ENCODE data around the gene ACSS2.

The ACSS2 gene

GRCh38 chr20:34876406-34877282, at the start of gene ACSS2:
ACSS2 (plus strand) TSS chr20:34876612; CDS start chr20:34876646, 34 bp downstream.
- DNase-seq (ENCODE audit: low read depth) = peak; percentile 95

- DNase-seq (ENCODE audit: low read depth) = no peak
These were observed 47.2 kb upstream of the ACSS2 start for GRCh38 chr20:34829191-34829590.

- DNase-seq (ENCODE audit: low read depth) = no peak
These were observed 44.5 kb upstream of the ACSS2 start for GRCh38 chr20:34831936-34832335.

- peak; percentile 14 for DNase-seq (ENCODE audit: low read depth)
These were observed 41.9 kb upstream of the ACSS2 start for GRCh38 chr20:34834459-34834893.

GRCh38 chr20:34842143-34842542, 34.3 kb upstream of the ACSS2 start:
- DNase-seq (ENCODE audit: low read depth) = no peak

GRCh38 chr20:34843421-34843820, 33.0 kb upstream of the ACSS2 start:
- no peak for DNase-seq (ENCODE audit: low read depth)

GRCh38 chr20:34848597-34848996, 27.8 kb upstream of the ACSS2 start:
- no peak for DNase-seq (ENCODE audit: low read depth)

- DNase-seq (ENCODE audit: low read depth) = no peak
These were observed 26.6 kb upstream of the ACSS2 start for GRCh38 chr20:34849778-34850177.

GRCh38 chr20:34850969-34851368, 25.4 kb upstream of the ACSS2 start:
- no peak for DNase-seq (ENCODE audit: low read depth)

- DNase-seq (ENCODE audit: low read depth) = no peak
These were observed 24.1 kb upstream of the ACSS2 start for GRCh38 chr20:34852298-34852697.

- DNase-seq (ENCODE audit: low read depth) = no peak
These were observed 17.0 kb upstream of the ACSS2 start for GRCh38 chr20:34859367-34859766.

- DNase-seq (ENCODE audit: low read depth) = no peak
These were observed 16.4 kb upstream of the ACSS2 start for GRCh38 chr20:34859826-34860545.

GRCh38 chr20:34861386-34862084, 14.9 kb upstream of the ACSS2 start:
- no peak for DNase-seq (ENCODE audit: low read depth)

- no peak for DNase-seq (ENCODE audit: low read depth)
These were observed 13.7 kb upstream of the ACSS2 start for GRCh38 chr20:34862724-34863123.

GRCh38 chr20:34863421-34863965, 12.9 kb upstream of the ACSS2 start:
- DNase-seq (ENCODE audit: low read depth) = no peak

- DNase-seq (ENCODE audit: low read depth) = no peak
These were observed 12.2 kb upstream of the ACSS2 start for GRCh38 chr20:34864216-34864615.

- DNase-seq (ENCODE audit: low read depth) = no peak
These were observed 5.0 kb upstream of the ACSS2 start for GRCh38 chr20:34871320-34871926.

- no peak for DNase-seq (ENCODE audit: low read depth)
These were observed 4.3 kb upstream of the ACSS2 start for GRCh38 chr20:34871966-34872621.

GRCh38 chr20:34872622-34873224, 3.7 kb upstream of the ACSS2 start, which contains the start of gene GGT7:
GGT7 (minus strand) TSS chr20:34872856; CDS start chr20:34872815, 41 bp downstream.
- no peak for DNase-seq (ENCODE audit: low read depth)

- no peak for DNase-seq (ENCODE audit: low read depth)
These were observed 2.8 kb upstream of the ACSS2 start for GRCh38 chr20:34873583-34874093.

Data from HS-27A (cell line).